Measurements from ENCODE around the gene NRXN3. TPM values are rescaled to one million over a fixed set of nuclear protein-coding genes. Genes with fewer than 3 reads are reported as not detected.

The NRXN3 gene
- total and polyA plus RNA-seq, 2 of the 4 experiments (the other 2 are of a cell fraction), result 4.8 to 25.1 TPM

GRCh38 chr14:78927261-78927660 lies 757.1 kb downstream of the NRXN3 start:
- Histone ChIP-seq H3K18ac (ENCODE audit: low read depth, low read length) (no peak overlapping the region), H2AK9ac (replicated peaks; ENCODE audit: low read depth, low read length, poor library complexity) (no peak overlapping the region), H4K91ac (ENCODE audit: insufficient read depth, low read depth, low read length) (no peak overlapping the region), H3K9me3 (ENCODE audit: control insufficient read depth, insufficient read depth, low read length) (no peaks in the 10 kb centered on the region), H3K4me3 (ENCODE audit: insufficient read depth, low read depth, low read length) (no peak overlapping the region), H2BK120ac (ENCODE audit: low read depth, low read length) (no peak overlapping the region), H2AFZ (replicated peaks; ENCODE audit: low read length, poor library complexity) (no peak overlapping the region), H3K23ac (ENCODE audit: low read depth, low read length) (no peak overlapping the region), H3K4me2 (ENCODE audit: low read depth, low read length) (no peak overlapping the region), H3K36me3 (ENCODE audit: control insufficient read depth, insufficient read depth, low read length) (no peaks in the 10 kb centered on the region), H3K27ac (ENCODE audit: insufficient read depth, low read length) (no peak overlapping the region), H4K8ac (ENCODE audit: low read depth in 2 of 2, low read length in 2 of 2) (no peak overlapping the region), H3K27me3 (ENCODE audit: control insufficient read depth, insufficient read depth, low read length) (no peaks in the 10 kb centered on the region; the same call in 1 of the 2 replicates), H3K14ac (replicated peaks; ENCODE audit: low read depth, low read length) (no peak overlapping the region), H4K5ac (ENCODE audit: low read depth, low read length) (no peak overlapping the region), H2BK20ac (ENCODE audit: low read depth, low read length) (no peak overlapping the region), H3K56ac (ENCODE audit: extremely low read depth, insufficient read depth, low read length) (no peak overlapping the region), H3K4ac (ENCODE audit: low read depth, low read length) (no peak overlapping the region), H3K9ac (ENCODE audit: low read depth, low read length) (no peak overlapping the region), H4K20me1 (ENCODE audit: insufficient read depth, low read length) (no peaks in the 10 kb centered on the region), H2AK5ac (ENCODE audit: low read depth, low read length) (no peak overlapping the region), H2BK15ac (ENCODE audit: low read depth, low read length) (no peak overlapping the region), H3K9me1 (ENCODE audit: insufficient read depth, low read length) (no peaks in the 10 kb centered on the region), H3K79me1 (ENCODE audit: low read depth in 1 of 2, low read length in 2 of 2) (no peaks in the 10 kb centered on the region), H2BK5ac (ENCODE audit: low read depth, low read length, poor library complexity, severe bottlenecking) (no peak overlapping the region), H3K4me1 (ENCODE audit: control insufficient read depth, insufficient read depth, low read length) (no peaks in the 10 kb centered on the region)
- intact Hi-C loops (cut with micrococcal nuclease) (no loop called here), in situ Hi-C loops (cut with MboI; ENCODE audit: low sequenced_read_pairs) (no loop called here), dilution Hi-C loops (cut with HindIII; ENCODE audit: low sequenced_read_pairs, unreplicated experiment) (no loop called here)
- ATAC-seq (ENCODE audit: low read depth) (no peak), DNase-seq (no peak)
- no TSS peak for BruUV-seq (replicated peaks)
- TF ChIP-seq MAFK (IDR thresholded peaks at IDR 0.05; ENCODE audit: low read depth, low read length) (peak; percentile 55; the same call in 1 of the 2 replicates), CHD1 (IDR thresholded peaks at IDR 0.05; ENCODE audit: low read depth, low read length) (no peak), MXI1 (IDR thresholded peaks at IDR 0.05; ENCODE audit: borderline replicate concordance, low read depth, low read length) (no peak), POLR2A (IDR thresholded peaks at IDR 0.05; ENCODE audit: low read depth, low read length) (no peak)
- no CpG with 5 or more reads among the region's 3 CpGs for WGBS, 2 experiments (ENCODE audit: extremely low coverage in 2 of 2, insufficient read length in 1 of 2)
- POLR2A ChIA-PET (ENCODE audit: unreplicated experiment), result no interaction called here
- CTCF ChIA-PET, result interaction anchor here (0.6 kb wide), 1 partner anchor 421 kb away, joined by 9 read pairs; no protein-coding TSS in a partner anchor

Data from IMR-90 (cell line).